PC-9 (cell line): ENCODE results near the gene SESN1. TPM values are rescaled to one million over a fixed set of nuclear protein-coding genes. Genes with fewer than 3 reads are reported as not detected.

Source experiments
- BruUV-seq: library from RNA; stranded (reverse); fragments of 400-500 nt; replicated peaks from 2 replicates; lab custom pipeline; 2021; lab: Mats Ljungman, UMichigan
- CTCF ChIA-PET: fragments of 300-600 bp; sonication (Branson Sonifier 250); formaldehyde crosslinking; loops from one replicate; lab custom pipeline; 2022; ENCODE audit warnings: antibody characterized with exemption; lab: Charles Lee
- POLR2A ChIA-PET: fragments of 300-600 bp; sonication (Branson Sonifier 250); formaldehyde crosslinking; loops from one replicate; lab custom pipeline; 2022; ENCODE audit warnings: antibody characterized with exemption; ENCODE audit not compliant: unreplicated experiment; lab: Charles Lee
- DNase-seq, 2 experiments: peaks; one replicate each; pipeline versions ENCODE4 v3.0.0 to v3.0.0-alpha.2; 2015 to 2022; ENCODE audit warnings: mixed read lengths in 1 of 2
- H2AFZ ChIP-seq: fragments of 200-600 bp; sonication (generic); 2 replicates; pipeline ENCODE4 v1.8.1; 2017; ENCODE audit warnings: antibody characterized with exemption
- H3F3A ChIP-seq: fragments of 200-600 bp; sonication (generic); 2 replicates; pipeline ENCODE4 v1.8.1; 2017; ENCODE audit warnings: antibody characterized with exemption, mild to moderate bottlenecking, low read depth; ENCODE audit not compliant: insufficient read depth
- H3K27ac ChIP-seq: fragments of 200-600 bp; sonication (generic); 2 replicates; pipeline ENCODE4 v1.6.1; 2016; ENCODE audit warnings: mixed run types
- H3K27me3 ChIP-seq: fragments of 200-600 bp; sonication (generic); 2 replicates; pipeline ENCODE4 v1.6.1; 2016; ENCODE audit warnings: low read depth, mixed run types; ENCODE audit not compliant: insufficient read depth
- H3K36me3 ChIP-seq: fragments of 200-600 bp; sonication (generic); 2 replicates; pipeline ENCODE4 v1.6.1; 2016; ENCODE audit warnings: low read depth, mixed run types
- H3K4me1 ChIP-seq: fragments of 200-600 bp; sonication (generic); replicated peaks from 2 replicates; pipeline ENCODE4 v1.6.1; 2016; ENCODE audit warnings: mixed run types; ENCODE audit not compliant: insufficient read depth
- H3K4me2 ChIP-seq: fragments of 200-600 bp; sonication (generic); 2 replicates; pipeline ENCODE4 v1.6.1; 2017; ENCODE audit warnings: mixed run types
- H3K4me3 ChIP-seq: fragments of 200-600 bp; sonication (generic); 2 replicates; pipeline ENCODE4 v1.6.1; 2016; ENCODE audit warnings: mixed run types
- H3K79me2 ChIP-seq: fragments of 200-600 bp; sonication (generic); 2 replicates; pipeline ENCODE4 v1.6.1; 2017; ENCODE audit warnings: low read depth, mixed run types
- H3K9me2 ChIP-seq: fragments of 200-600 bp; sonication (generic); 2 replicates; pipeline ENCODE4 v1.8.1; 2017; ENCODE audit warnings: mild to moderate bottlenecking; ENCODE audit not compliant: insufficient read depth
- H3K9me3 ChIP-seq: fragments of 200-600 bp; sonication (generic); 2 replicates; pipeline ENCODE4 v1.8.1; 2016; ENCODE audit warnings: low read depth; ENCODE audit not compliant: insufficient read depth
- H4K20me1 ChIP-seq: fragments of 200-600 bp; sonication (generic); 2 replicates; pipeline ENCODE4 v1.8.1; 2017; ENCODE audit not compliant: insufficient read depth
- CTCF ChIP-seq: fragments of 200-600 bp; sonication (generic); conservative IDR thresholded peaks from 2 replicates; pipeline ENCODE4 v1.6.1; 2017; ENCODE audit warnings: mixed run types, antibody characterized with exemption, mild to moderate bottlenecking, moderate library complexity
- EZH2 ChIP-seq: fragments of 200-600 bp; sonication (generic); IDR thresholded peaks from 2 replicates; pipeline ENCODE4 v1.8.0; 2017; ENCODE audit warnings: antibody characterized with exemption, low read depth
- intact Hi-C: fragments of 100-400 bp; cut with micrococcal nuclease; formaldehyde crosslinking; loops from one replicate; pipeline ENCODE4 v1.10.0; 2022; ENCODE audit not compliant: unreplicated experiment
- total RNA-seq: library from RNA; stranded (reverse); gene quantifications from 2 replicates; pipeline ENCODE4 v1.2.3, GENCODE V29; 2021

Gene SESN1
- total RNA-seq, 1 experiment from 2014 or later, result 6.5 TPM

- Histone ChIP-seq H3K4me2 (peak overlapping the region; percentile 37), H3K27ac (no peak overlapping the region), H4K20me1 (no peaks in the 10 kb centered on the region), H3K79me2 (no peaks in the 10 kb centered on the region), H3F3A (peaks cover 6% of the 10 kb centered on the region), H3K9me3 (no peaks in the 10 kb centered on the region), H3K4me3 (no peak overlapping the region), H3K9me2 (no peaks in the 10 kb centered on the region), H3K36me3 (peaks cover 8% of the 10 kb centered on the region; the same call in 1 of the 2 replicates), H3K27me3 (no peaks in the 10 kb centered on the region), H2AFZ (no peak overlapping the region), H3K4me1 (peaks cover 25% of the 10 kb centered on the region)
- BruUV-seq, result no TSS peak
- DNase-seq, result peak; percentile 22 to 86
- intact Hi-C loops, result loop anchor here (2.0 to 10.0 kb wide), 2 partner anchors 24 to 60 kb away; no protein-coding TSS in a partner anchor
- TF ChIP-seq CTCF (no peak), EZH2 (no peak)
- ChIA-PET CTCF (interaction anchor here (0.5 kb wide), 1 partner anchor 14 kb away, joined by 3 read pairs; no protein-coding TSS in a partner anchor), POLR2A (no interaction called here)
Measured at GRCh38 chr6:108995296-108995695, 99.3 kb downstream of the SESN1 start.

GRCh38 chr6:108993876-108994275 lies 100.8 kb downstream of the SESN1 start:
- Histone ChIP-seq H3K4me1 (peaks cover 39% of the 10 kb centered on the region), H3K79me2 (no peaks in the 10 kb centered on the region), H3K4me2 (no peak overlapping the region), H3K27me3 (no peaks in the 10 kb centered on the region), H3K9me2 (no peaks in the 10 kb centered on the region), H4K20me1 (no peaks in the 10 kb centered on the region), H3K9me3 (no peaks in the 10 kb centered on the region), H3K4me3 (no peak overlapping the region), H3F3A (peaks cover 8% of the 10 kb centered on the region), H3K36me3 (peaks cover 8% of the 10 kb centered on the region; the same call in 1 of the 2 replicates), H2AFZ (no peak overlapping the region), H3K27ac (no peak overlapping the region)
- BruUV-seq, result no TSS peak
- CTCF ChIA-PET, result no interaction called here
- DNase-seq, result no peak
- POLR2A ChIA-PET, result no interaction called here
- TF ChIP-seq EZH2 (no peak), CTCF (no peak)
- intact Hi-C loops, result loop anchor here (2.0 to 10.0 kb wide), 2 partner anchors 23 to 61 kb away; no protein-coding TSS in a partner anchor

GRCh38 chr6:108989700-108990099 lies 104.9 kb downstream of the SESN1 start:
- Histone ChIP-seq H3K27ac (no peak overlapping the region), H3K9me2 (no peaks in the 10 kb centered on the region), H3F3A (peaks cover 4% of the 10 kb centered on the region; the same call in 1 of the 2 replicates), H4K20me1 (no peaks in the 10 kb centered on the region), H3K79me2 (no peaks in the 10 kb centered on the region), H3K9me3 (no peaks in the 10 kb centered on the region), H3K4me2 (peak overlapping the region; percentile 59), H3K4me1 (peaks cover 27% of the 10 kb centered on the region), H3K36me3 (peaks cover 14% of the 10 kb centered on the region), H3K4me3 (peak overlapping the region; percentile 6; the same call in 1 of the 2 replicates), H3K27me3 (no peaks in the 10 kb centered on the region), H2AFZ (no peak overlapping the region)
- intact Hi-C loops, result loop anchor here (10.0 kb wide), 1 partner anchor 65 kb away; no protein-coding TSS in a partner anchor
- TF ChIP-seq EZH2 (no peak), CTCF (no peak)
- ChIA-PET POLR2A (no interaction called here), CTCF (no interaction called here)
- no TSS peak for BruUV-seq
- no peak for DNase-seq
